Measurements from ENCODE around the gene WNT7A. TPM values are rescaled to one million over a fixed set of nuclear protein-coding genes. Genes with fewer than 3 reads are reported as not detected.

Gene WNT7A
- polyA plus RNA-seq, 1 of the 3 experiments (the other 2 are of a cell fraction): not detected

DNA sequence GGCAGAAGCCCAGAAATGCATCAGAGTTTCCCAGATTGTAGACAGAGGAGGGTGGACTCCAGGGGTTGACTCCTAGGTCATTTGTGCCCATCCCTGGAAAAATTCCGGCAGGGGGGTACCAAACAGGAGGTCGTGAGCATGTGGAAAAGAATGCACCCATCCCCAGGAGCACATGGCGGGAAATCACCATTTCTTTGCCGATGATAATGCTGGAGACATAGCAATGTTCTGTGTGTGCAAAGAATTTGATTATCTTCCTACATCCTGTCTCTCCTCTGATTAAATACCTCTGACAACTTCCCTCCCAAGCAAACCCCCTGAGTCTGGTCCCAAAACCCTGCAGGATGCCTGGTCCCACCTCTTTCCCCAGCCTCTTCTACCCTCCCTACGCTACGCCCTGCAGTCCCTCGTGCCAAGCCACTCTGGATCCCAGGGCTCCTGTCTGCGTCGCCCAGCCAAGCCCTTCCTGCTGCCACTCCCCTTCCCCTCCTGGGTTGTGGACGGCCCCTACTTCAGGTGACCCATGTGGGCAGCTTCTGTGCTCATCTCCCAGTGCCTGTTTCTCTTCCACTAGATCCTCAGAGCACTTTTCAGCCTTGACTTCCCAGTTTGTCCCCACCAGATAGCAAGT lies 15.8 kb downstream of the WNT7A start:
- Histone ChIP-seq H3K9ac (no peak overlapping the region), H3K9me3 (no peaks in the 10 kb centered on the region), H3F3A (replicated peaks; ENCODE audit: insufficient read depth) (no peaks in the 10 kb centered on the region), H3K4me1 (ENCODE audit: control insufficient read depth in 1 of 2, insufficient read depth in 2 of 2, low read depth in 1 of 2, low read length in 1 of 2) (peaks cover 0 to 5% of the 10 kb centered on the region in 2 experiments; a peak in 1 of 4 replicates), H3K4me2 (no peak overlapping the region), H3K36me3 (replicated peaks in 1 of 2; ENCODE audit: control insufficient read depth in 1 of 2, insufficient read depth in 2 of 2, low read length in 1 of 2) (no peaks in the 10 kb centered on the region), H3K4me3 (ENCODE audit: low read depth in 2 of 2, low read length in 1 of 2) (no peak overlapping the region), H3K9me2 (no peaks in the 10 kb centered on the region), H4K20me1 (ENCODE audit: insufficient read depth) (no peaks in the 10 kb centered on the region), H3K27ac (ENCODE audit: low read depth in 2 of 2, low read length in 1 of 2) (no peak overlapping the region), H2AFZ (ENCODE audit: low read depth) (no peak overlapping the region), H3K27me3 (ENCODE audit: insufficient read depth) (no peaks in the 10 kb centered on the region), H3K79me2 (ENCODE audit: insufficient read depth) (no peaks in the 10 kb centered on the region)
- POLR2A ChIA-PET: no interaction called here
- DNase-seq: no peak
- CTCF ChIA-PET: interaction anchor here (2.2 to 2.9 kb wide), 3 partner anchors 17 to 209 kb away, joined by 6 to 13 read pairs (median 13); no protein-coding TSS in a partner anchor
- TF ChIP-seq, protein P1, sequence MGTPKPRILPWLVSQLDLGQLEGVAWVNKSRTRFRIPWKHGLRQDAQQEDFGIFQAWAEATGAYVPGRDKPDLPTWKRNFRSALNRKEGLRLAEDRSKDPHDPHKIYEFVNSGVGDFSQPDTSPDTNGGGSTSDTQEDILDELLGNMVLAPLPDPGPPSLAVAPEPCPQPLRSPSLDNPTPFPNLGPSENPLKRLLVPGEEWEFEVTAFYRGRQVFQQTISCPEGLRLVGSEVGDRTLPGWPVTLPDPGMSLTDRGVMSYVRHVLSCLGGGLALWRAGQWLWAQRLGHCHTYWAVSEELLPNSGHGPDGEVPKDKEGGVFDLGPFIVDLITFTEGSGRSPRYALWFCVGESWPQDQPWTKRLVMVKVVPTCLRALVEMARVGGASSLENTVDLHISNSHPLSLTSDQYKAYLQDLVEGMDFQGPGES (IDR thresholded peaks at IDR 0.05; ENCODE audit: low read depth, low read length): no peak
- TF ChIP-seq SMC3 (IDR thresholded peaks at IDR 0.05; ENCODE audit: low read depth, low read length) (no peak), MEF2A (IDR thresholded peaks at IDR 0.05; ENCODE audit: borderline replicate concordance, low read depth) (no peak), MXI1 (IDR thresholded peaks at IDR 0.05; ENCODE audit: low read depth, low read length) (no peak), GATA2 (CRISPR knock-in tag; IDR thresholded peaks at IDR 0.05) (no peak), RFX5 (IDR thresholded peaks at IDR 0.05; ENCODE audit: low read length) (no peak), RAD21 (IDR thresholded peaks at IDR 0.05; ENCODE audit: low read length) (no peak)
- TF ChIP-seq, protein P2, sequence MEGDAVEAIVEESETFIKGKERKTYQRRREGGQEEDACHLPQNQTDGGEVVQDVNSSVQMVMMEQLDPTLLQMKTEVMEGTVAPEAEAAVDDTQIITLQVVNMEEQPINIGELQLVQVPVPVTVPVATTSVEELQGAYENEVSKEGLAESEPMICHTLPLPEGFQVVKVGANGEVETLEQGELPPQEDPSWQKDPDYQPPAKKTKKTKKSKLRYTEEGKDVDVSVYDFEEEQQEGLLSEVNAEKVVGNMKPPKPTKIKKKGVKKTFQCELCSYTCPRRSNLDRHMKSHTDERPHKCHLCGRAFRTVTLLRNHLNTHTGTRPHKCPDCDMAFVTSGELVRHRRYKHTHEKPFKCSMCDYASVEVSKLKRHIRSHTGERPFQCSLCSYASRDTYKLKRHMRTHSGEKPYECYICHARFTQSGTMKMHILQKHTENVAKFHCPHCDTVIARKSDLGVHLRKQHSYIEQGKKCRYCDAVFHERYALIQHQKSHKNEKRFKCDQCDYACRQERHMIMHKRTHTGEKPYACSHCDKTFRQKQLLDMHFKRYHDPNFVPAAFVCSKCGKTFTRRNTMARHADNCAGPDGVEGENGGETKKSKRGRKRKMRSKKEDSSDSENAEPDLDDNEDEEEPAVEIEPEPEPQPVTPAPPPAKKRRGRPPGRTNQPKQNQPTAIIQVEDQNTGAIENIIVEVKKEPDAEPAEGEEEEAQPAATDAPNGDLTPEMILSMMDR (IDR thresholded peaks at IDR 0.05): no peak
- TF ChIP-seq, protein P3, sequence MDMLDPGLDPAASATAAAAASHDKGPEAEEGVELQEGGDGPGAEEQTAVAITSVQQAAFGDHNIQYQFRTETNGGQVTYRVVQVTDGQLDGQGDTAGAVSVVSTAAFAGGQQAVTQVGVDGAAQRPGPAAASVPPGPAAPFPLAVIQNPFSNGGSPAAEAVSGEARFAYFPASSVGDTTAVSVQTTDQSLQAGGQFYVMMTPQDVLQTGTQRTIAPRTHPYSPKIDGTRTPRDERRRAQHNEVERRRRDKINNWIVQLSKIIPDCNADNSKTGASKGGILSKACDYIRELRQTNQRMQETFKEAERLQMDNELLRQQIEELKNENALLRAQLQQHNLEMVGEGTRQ (IDR thresholded peaks at IDR 0.05; ENCODE audit: borderline replicate concordance, low read depth, low read length): no peak
- WGBS (ENCODE audit: low lambda C conversion rate): 31% methylated on average over 10 of the region's 10 CpGs

DNA sequence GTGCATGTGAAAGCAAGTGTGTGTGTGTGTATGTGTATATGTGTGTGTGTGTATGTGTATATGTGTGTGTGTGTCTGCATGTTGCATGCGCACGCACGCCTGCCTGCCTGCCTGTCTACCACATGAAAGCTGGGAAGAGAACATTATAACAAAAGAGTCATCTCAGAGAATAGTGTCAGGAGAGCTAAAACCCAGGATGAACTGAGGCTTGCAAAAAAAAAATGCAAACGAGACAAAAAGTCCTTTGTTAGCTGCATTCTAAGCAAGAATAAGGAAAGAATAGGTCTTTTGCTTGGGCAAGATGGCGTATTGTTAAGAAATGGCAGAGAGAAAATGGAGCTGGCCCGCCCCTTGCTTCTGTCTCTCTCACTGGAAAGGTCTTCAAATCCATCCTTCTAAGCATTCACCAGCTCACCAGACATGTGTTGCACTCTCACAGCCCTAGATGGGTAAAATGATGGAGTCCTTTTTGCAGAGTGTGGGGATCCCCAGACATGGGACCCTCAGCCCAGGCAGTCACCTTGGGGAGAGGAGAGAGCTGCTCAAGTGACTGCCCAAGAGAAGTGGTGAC lies 16.4 kb downstream of the WNT7A start:
- no peak for TF ChIP-seq RAD21 (IDR thresholded peaks at IDR 0.05; ENCODE audit: low read length)
- TF ChIP-seq RXRA (IDR thresholded peaks at IDR 0.05; ENCODE audit: borderline replicate concordance, low read depth): no peak
- TF ChIP-seq, protein P4, sequence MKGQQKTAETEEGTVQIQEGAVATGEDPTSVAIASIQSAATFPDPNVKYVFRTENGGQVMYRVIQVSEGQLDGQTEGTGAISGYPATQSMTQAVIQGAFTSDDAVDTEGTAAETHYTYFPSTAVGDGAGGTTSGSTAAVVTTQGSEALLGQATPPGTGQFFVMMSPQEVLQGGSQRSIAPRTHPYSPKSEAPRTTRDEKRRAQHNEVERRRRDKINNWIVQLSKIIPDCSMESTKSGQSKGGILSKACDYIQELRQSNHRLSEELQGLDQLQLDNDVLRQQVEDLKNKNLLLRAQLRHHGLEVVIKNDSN (IDR thresholded peaks at IDR 0.05; ENCODE audit: borderline replicate concordance, low read depth): no peak
- TF ChIP-seq SIN3A (IDR thresholded peaks at IDR 0.05; ENCODE audit: borderline replicate concordance, low read depth, low read length): no peak
- POLR2A ChIA-PET: no interaction called here
- CTCF ChIA-PET: interaction anchor here (1.2 to 2.9 kb wide), 4 partner anchors 16 to 208 kb away, joined by 3 to 13 read pairs (median 10); no protein-coding TSS in a partner anchor

More for the DNA sequence above, 16.4 kb downstream of the WNT7A start:
- Histone ChIP-seq H3K9me2 (no peaks in the 10 kb centered on the region), H3K27ac (ENCODE audit: low read depth in 2 of 2, low read length in 1 of 2) (no peak overlapping the region), H3K36me3 (replicated peaks in 1 of 2; ENCODE audit: control insufficient read depth in 1 of 2, insufficient read depth in 2 of 2, low read length in 1 of 2) (no peaks in the 10 kb centered on the region), H3F3A (replicated peaks; ENCODE audit: insufficient read depth) (no peaks in the 10 kb centered on the region), H3K9ac (no peak overlapping the region), H3K79me2 (ENCODE audit: insufficient read depth) (no peaks in the 10 kb centered on the region), H4K20me1 (ENCODE audit: insufficient read depth) (no peaks in the 10 kb centered on the region), H3K4me2 (no peak overlapping the region), H3K4me1 (ENCODE audit: control insufficient read depth in 1 of 2, insufficient read depth in 2 of 2, low read depth in 1 of 2, low read length in 1 of 2) (peaks cover 0 to 5% of the 10 kb centered on the region in 2 experiments; a peak in 1 of 4 replicates), H3K27me3 (ENCODE audit: insufficient read depth) (no peaks in the 10 kb centered on the region), H3K9me3 (no peaks in the 10 kb centered on the region), H3K4me3 (ENCODE audit: low read depth in 2 of 2, low read length in 1 of 2) (no peak overlapping the region), H2AFZ (ENCODE audit: low read depth) (no peak overlapping the region)
- WGBS (ENCODE audit: low lambda C conversion rate): 52% methylated on average over 6 of the region's 6 CpGs
- no peak for DNase-seq

Data from SK-N-SH (cell line).